ENCODE results near the gene KIF21B.
"Not testable (repeated sequence)": the region's sequence is repeated elsewhere in the genome, so short reads cannot be mapped to it uniquely, and the experiment has no call there.

Gene KIF21B

DNA sequence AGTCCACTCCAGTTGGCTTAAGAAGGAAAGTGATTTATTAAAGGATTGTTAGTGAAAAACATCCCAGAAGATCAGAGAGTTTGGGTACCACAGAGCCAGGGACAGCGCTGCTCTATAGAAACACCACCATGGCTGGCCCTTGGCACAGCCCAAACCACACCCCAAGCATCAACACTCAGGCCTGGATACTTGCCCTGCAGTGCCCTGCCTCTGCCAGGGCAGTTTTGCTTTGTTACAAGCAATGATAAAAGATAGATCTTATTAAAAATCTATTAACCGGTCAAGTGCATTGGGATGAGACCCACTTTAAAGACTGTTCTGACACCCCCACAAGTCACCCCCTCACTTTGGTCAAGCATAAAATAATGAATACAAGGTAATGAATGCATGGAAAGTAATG is 56.6 kb downstream of the KIF21B start:
- 88 to 97% methylated on average over 1 to 2 of the region's 2 CpGs for WGBS, 2 experiments
- no peaks in the 10 kb centered on the region for H3K27me3 ChIP-seq (ENCODE audit: control insufficient read depth, insufficient read depth, low read length, poor library complexity, severe bottlenecking)

DNA sequence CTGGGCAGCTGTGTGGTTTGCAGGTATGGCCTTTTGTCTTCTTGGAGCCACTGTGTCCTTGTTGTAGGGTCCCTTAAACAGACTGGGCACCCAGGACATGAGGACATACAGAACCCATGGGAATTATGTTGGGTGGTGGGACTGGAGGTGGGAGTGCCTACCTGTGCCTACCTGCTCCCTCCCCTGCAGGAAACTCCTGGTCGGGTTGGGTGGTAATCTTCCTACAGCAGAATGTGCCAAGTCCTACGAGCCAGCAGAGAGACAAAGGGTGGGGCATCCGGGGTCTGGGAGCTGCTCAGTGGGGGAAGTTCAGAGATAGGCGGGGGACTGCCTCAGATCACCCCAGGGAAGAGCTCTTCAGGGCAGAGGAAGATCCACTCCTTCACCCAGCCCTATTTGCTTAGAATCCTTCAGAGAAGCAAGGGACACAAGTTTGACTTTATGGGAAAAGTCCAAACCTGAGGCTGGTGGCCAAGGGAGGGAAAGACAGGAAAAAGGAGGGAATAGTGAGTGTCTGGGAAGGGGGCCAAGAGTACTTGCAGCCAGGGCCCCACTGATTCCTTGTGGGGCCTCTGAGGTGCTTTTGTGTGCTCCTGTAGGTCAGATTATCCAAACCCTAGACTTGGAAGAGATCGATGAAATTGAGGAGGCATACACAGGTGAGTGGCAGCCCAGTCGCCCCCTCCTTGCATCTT is 58.3 kb downstream of the KIF21B start:
- no peaks in the 10 kb centered on the region for H3K4me1 ChIP-seq (ENCODE audit: control insufficient read depth, insufficient read depth, low read length)
- H3K9me3 ChIP-seq (ENCODE audit: control insufficient read depth, low read length): no peaks in the 10 kb centered on the region

More for the DNA sequence above, 56.6 kb downstream of the KIF21B start:
- no peaks in the 10 kb centered on the region for H3K4me1 ChIP-seq (ENCODE audit: control insufficient read depth, insufficient read depth, low read length)
- H3K27ac ChIP-seq (ENCODE audit: insufficient read depth, low read depth, low read length, poor library complexity, severe bottlenecking): no peak overlapping the region
- H3K9me3 ChIP-seq (ENCODE audit: control insufficient read depth, low read length): no peaks in the 10 kb centered on the region
- H3K36me3 ChIP-seq (ENCODE audit: control insufficient read depth, insufficient read depth, low read length): no peaks in the 10 kb centered on the region
- no peak overlapping the region for H3K4me3 ChIP-seq (ENCODE audit: insufficient read depth, low read depth, low read length)

DNA sequence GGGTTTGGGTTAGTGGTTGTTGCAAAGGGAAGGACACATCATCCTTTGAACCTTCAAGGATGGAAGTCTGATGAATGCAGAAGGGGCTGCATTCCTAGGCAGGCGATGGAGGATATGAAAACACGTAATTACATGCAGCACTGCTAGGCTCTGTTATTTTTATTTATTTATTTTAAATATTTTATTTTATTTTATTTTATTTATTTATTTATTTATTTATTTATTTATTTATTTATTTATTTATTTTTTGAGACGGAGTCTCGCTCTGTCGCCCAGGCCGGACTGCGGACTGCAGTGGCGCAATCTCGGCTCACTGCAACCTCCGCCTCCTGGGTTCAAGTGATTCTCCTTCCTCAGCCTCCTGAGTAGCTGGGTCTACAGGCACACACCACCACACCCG is 59.6 kb downstream of the KIF21B start:
- H3K9me3 ChIP-seq (ENCODE audit: control insufficient read depth, low read length); H3K27ac ChIP-seq (ENCODE audit: insufficient read depth, low read depth, low read length, poor library complexity, severe bottlenecking); H3K4me1 ChIP-seq (ENCODE audit: control insufficient read depth, insufficient read depth, low read length); H3K4me3 ChIP-seq (ENCODE audit: insufficient read depth, low read depth, low read length); H3K27me3 ChIP-seq (ENCODE audit: control insufficient read depth, insufficient read depth, low read length, poor library complexity, severe bottlenecking); H3K36me3 ChIP-seq (ENCODE audit: control insufficient read depth, insufficient read depth, low read length): not testable (repeated sequence)
- 81 to 83% methylated on average over 10 to 11 of the region's 11 CpGs for WGBS, 2 experiments

More for the DNA sequence above, 58.3 kb downstream of the KIF21B start:
- 80 to 81% methylated on average over 6 of the region's 6 CpGs for WGBS, 2 experiments
- H3K4me3 ChIP-seq (ENCODE audit: insufficient read depth, low read depth, low read length): no peak overlapping the region
- no peaks in the 10 kb centered on the region for H3K36me3 ChIP-seq (ENCODE audit: control insufficient read depth, insufficient read depth, low read length)
- H3K27ac ChIP-seq (ENCODE audit: insufficient read depth, low read depth, low read length, poor library complexity, severe bottlenecking): no peak overlapping the region
- H3K27me3 ChIP-seq (ENCODE audit: control insufficient read depth, insufficient read depth, low read length, poor library complexity, severe bottlenecking): no peaks in the 10 kb centered on the region

DNA sequence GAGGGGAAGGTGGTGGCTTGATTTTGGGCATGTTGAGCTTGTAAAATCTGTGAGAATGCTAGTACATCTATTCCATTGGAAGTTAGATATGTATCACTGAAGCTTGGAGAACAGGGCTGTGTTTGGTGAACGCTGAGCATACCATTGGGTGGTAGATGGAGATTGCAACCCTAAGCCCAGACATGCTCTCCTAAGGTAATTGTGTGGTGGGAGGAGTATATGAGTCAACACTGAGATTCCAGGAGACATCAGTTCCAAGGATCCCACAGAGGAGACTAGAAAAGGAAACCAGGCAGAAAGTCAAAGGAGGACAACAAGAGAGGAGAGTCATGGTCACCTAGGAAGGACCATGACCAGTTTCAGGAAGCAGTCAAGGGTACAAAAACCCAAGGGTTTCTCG is 60.4 kb downstream of the KIF21B start:
- no peak overlapping the region for H3K27ac ChIP-seq (ENCODE audit: insufficient read depth, low read depth, low read length, poor library complexity, severe bottlenecking)
- H3K36me3 ChIP-seq (ENCODE audit: control insufficient read depth, insufficient read depth, low read length): no peaks in the 10 kb centered on the region
- H3K4me1 ChIP-seq (ENCODE audit: control insufficient read depth, insufficient read depth, low read length): peaks cover 3% of the 10 kb centered on the region
- no peaks in the 10 kb centered on the region for H3K9me3 ChIP-seq (ENCODE audit: control insufficient read depth, low read length)
- 95 to 97% methylated on average over 2 of the region's 2 CpGs for WGBS, 2 experiments
- no peaks in the 10 kb centered on the region for H3K27me3 ChIP-seq (ENCODE audit: control insufficient read depth, insufficient read depth, low read length, poor library complexity, severe bottlenecking)
- no peak overlapping the region for H3K4me3 ChIP-seq (ENCODE audit: insufficient read depth, low read depth, low read length)

DNA sequence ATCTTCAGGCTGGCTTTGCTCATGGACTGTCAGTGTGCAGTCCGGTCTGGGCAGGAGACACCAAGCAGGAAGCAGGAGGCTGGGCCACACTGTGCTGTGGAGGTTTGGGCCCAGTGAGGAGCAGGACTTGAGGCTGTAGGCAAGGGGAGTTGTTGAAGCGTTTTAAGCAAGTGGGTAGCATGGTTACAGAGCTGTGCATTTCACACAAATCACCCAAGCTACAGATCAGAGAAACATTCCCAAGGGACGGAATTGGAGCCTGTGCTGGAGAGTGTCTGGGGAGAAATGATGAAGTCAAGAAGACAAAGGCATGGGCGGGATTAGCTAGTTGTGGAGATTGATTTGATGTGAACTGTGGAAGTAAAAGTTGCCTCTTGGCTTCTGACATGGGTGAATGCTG is 60.9 kb downstream of the KIF21B start:
- H3K4me1 ChIP-seq (ENCODE audit: control insufficient read depth, insufficient read depth, low read length): peaks cover 3% of the 10 kb centered on the region
- H3K36me3 ChIP-seq (ENCODE audit: control insufficient read depth, insufficient read depth, low read length): no peaks in the 10 kb centered on the region
- H3K27ac ChIP-seq (ENCODE audit: insufficient read depth, low read depth, low read length, poor library complexity, severe bottlenecking): no peak overlapping the region
- H3K4me3 ChIP-seq (ENCODE audit: insufficient read depth, low read depth, low read length): no peak overlapping the region
- no peaks in the 10 kb centered on the region for H3K27me3 ChIP-seq (ENCODE audit: control insufficient read depth, insufficient read depth, low read length, poor library complexity, severe bottlenecking)
- no peaks in the 10 kb centered on the region for H3K9me3 ChIP-seq (ENCODE audit: control insufficient read depth, low read length)
- WGBS, 2 experiments: 91 to 96% methylated on average over 3 to 4 of the region's 4 CpGs

DNA sequence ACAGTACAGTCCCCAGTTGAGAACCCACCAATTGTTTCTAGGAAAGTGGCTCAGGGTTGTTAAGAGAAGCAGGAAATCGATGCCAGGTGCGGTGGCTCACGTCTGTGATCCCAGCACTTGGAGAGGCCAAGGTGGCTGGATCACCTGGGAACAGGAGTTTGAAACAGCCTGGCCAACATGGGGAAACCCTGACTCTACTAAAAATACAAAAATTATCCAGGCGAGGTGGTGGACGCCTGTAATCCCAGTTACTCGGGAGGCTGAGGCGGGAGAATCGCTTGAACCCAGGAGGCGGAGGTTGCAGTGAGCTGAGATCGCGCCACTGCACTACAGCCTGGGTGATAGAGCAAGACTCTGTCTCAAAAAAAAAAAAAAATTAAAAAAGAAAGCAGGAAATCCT is 61.4 kb downstream of the KIF21B start:
- H3K27ac ChIP-seq (ENCODE audit: insufficient read depth, low read depth, low read length, poor library complexity, severe bottlenecking); H3K9me3 ChIP-seq (ENCODE audit: control insufficient read depth, low read length); H3K36me3 ChIP-seq (ENCODE audit: control insufficient read depth, insufficient read depth, low read length); H3K4me3 ChIP-seq (ENCODE audit: insufficient read depth, low read depth, low read length); H3K27me3 ChIP-seq (ENCODE audit: control insufficient read depth, insufficient read depth, low read length, poor library complexity, severe bottlenecking); H3K4me1 ChIP-seq (ENCODE audit: control insufficient read depth, insufficient read depth, low read length): not testable (repeated sequence)
- 93 to 95% methylated on average over 11 of the region's 11 CpGs for WGBS, 2 experiments

DNA sequence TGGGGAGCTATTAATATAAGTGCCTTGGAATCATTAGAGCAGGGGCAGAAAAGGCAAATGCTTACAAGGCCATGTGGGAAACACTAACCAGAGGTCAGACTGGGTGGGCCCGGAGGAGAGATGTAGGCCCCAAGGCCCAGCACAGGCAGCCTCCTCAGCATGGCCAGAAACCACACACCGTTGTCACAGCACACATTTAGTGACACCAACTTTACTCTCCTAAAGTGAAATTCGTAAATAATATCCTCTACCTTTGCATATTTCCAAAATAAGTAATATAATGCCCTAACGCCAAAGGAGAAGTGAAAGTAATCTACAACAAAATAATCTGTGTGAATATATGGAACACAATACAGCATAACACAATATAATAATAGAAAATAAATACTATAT is 62.6 kb downstream of the KIF21B start:
- WGBS, 2 experiments: 90 to 96% methylated on average over 3 of the region's 4 CpGs
- no peak overlapping the region for H3K27ac ChIP-seq (ENCODE audit: insufficient read depth, low read depth, low read length, poor library complexity, severe bottlenecking)
- no peak overlapping the region for H3K4me3 ChIP-seq (ENCODE audit: insufficient read depth, low read depth, low read length)
- H3K4me1 ChIP-seq (ENCODE audit: control insufficient read depth, insufficient read depth, low read length): peaks cover 3% of the 10 kb centered on the region
- no peaks in the 10 kb centered on the region for H3K36me3 ChIP-seq (ENCODE audit: control insufficient read depth, insufficient read depth, low read length)
- no peaks in the 10 kb centered on the region for H3K9me3 ChIP-seq (ENCODE audit: control insufficient read depth, low read length)
- H3K27me3 ChIP-seq (ENCODE audit: control insufficient read depth, insufficient read depth, low read length, poor library complexity, severe bottlenecking): no peaks in the 10 kb centered on the region

DNA sequence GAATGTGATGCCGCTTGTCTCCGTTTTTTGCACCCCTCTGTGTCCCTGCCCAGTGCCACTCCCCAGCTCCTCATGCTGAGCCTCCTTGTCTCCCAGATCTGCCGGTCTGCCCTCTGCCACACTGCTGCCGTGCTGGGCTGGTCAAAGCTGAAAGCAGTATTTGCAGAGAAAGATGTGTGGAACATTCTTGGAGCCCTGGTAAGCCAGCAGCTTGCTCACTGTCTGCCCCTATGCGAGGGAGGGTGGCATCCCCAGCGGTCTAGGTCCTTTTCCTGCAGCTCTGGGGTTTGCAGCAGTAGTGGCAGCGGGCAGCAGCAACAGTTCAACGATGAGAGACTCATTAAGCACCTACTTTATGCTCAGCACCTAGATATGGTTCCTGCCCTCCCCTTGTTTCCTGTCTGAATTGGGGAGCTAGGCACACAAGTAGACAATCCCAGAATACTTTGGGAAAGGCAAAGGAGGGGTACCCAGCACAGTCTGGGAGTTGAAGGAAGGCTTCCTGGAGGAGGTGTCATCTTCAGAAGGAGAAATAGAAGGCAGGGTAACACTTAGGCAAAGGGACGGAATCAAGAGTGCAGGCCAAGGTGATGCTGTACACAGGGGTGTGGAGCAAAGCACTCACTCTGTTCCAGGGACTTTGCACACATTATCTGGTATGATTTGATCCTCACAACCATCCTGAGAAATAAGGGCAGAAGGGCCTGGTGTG is 63.1 kb downstream of the KIF21B start:
- no peaks in the 10 kb centered on the region for H3K36me3 ChIP-seq (ENCODE audit: control insufficient read depth, insufficient read depth, low read length)
- no peak overlapping the region for H3K27ac ChIP-seq (ENCODE audit: insufficient read depth, low read depth, low read length, poor library complexity, severe bottlenecking)
- peaks cover 3% of the 10 kb centered on the region for H3K4me1 ChIP-seq (ENCODE audit: control insufficient read depth, insufficient read depth, low read length)
- no peak overlapping the region for H3K4me3 ChIP-seq (ENCODE audit: insufficient read depth, low read depth, low read length)
- WGBS, 2 experiments: 77 to 78% methylated on average over 9 of the region's 9 CpGs
- no peaks in the 10 kb centered on the region for H3K9me3 ChIP-seq (ENCODE audit: control insufficient read depth, low read length)
- H3K27me3 ChIP-seq (ENCODE audit: control insufficient read depth, insufficient read depth, low read length, poor library complexity, severe bottlenecking): no peaks in the 10 kb centered on the region

DNA sequence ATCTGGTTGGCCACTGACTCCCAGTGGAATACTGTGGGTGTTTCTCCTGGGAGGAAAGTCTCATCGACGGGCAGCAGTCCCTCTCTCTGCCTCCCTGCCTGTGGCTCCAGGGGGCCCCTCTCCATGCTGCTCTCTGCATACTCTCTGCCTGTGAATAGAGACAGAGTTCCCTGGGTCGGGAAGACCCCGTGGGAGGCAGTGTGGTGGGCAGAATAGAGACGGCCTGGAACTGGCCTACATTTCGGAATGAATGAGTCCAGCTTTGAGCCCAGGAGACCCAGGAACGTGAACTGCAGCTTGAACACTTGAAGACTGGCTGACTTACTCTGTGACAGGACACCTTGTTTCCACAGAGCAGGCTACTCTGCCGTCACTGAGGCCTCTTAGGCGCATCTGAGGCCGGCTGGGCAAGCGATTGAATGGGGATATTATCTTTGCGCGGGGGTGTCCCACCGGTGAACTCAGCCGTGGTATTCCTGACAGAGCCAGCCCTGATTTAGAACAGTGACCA is 64.0 kb downstream of the KIF21B start:
- H3K36me3 ChIP-seq (ENCODE audit: control insufficient read depth, insufficient read depth, low read length): no peaks in the 10 kb centered on the region
- no peaks in the 10 kb centered on the region for H3K27me3 ChIP-seq (ENCODE audit: control insufficient read depth, insufficient read depth, low read length, poor library complexity, severe bottlenecking)
- no peak overlapping the region for H3K27ac ChIP-seq (ENCODE audit: insufficient read depth, low read depth, low read length, poor library complexity, severe bottlenecking)
- H3K9me3 ChIP-seq (ENCODE audit: control insufficient read depth, low read length): no peaks in the 10 kb centered on the region
- H3K4me3 ChIP-seq (ENCODE audit: insufficient read depth, low read depth, low read length): no peak overlapping the region
- H3K4me1 ChIP-seq (ENCODE audit: control insufficient read depth, insufficient read depth, low read length): peaks cover 3% of the 10 kb centered on the region
- WGBS, 2 experiments: 61 to 64% methylated on average over 15 of the region's 15 CpGs

DNA sequence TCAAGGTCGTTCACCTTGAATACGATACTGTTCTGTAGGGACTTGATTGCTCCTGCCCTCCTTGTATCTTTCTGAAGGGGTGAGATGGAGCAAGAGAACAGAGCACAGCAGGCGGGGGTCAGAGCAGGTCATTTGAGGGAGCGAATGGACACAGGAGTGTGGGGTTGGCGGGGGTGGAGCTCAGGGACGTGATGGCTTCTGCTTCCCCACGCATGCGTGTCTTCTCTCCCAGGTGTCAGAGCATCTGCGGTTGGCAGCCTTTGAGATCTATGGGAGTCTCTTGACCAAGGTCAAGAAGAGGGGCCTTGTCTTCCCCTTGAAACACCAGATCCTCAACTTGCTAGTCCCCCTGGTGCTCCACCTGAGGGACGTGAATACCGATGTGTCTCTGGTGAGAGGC is 64.9 kb downstream of the KIF21B start:
- WGBS, 2 experiments: 94% methylated on average over 11 of the region's 11 CpGs
- H3K4me3 ChIP-seq (ENCODE audit: insufficient read depth, low read depth, low read length): no peak overlapping the region
- no peaks in the 10 kb centered on the region for H3K27me3 ChIP-seq (ENCODE audit: control insufficient read depth, insufficient read depth, low read length, poor library complexity, severe bottlenecking)
- no peaks in the 10 kb centered on the region for H3K9me3 ChIP-seq (ENCODE audit: control insufficient read depth, low read length)
- H3K36me3 ChIP-seq (ENCODE audit: control insufficient read depth, insufficient read depth, low read length): no peaks in the 10 kb centered on the region
- peaks cover 3% of the 10 kb centered on the region for H3K4me1 ChIP-seq (ENCODE audit: control insufficient read depth, insufficient read depth, low read length)
- no peak overlapping the region for H3K27ac ChIP-seq (ENCODE audit: insufficient read depth, low read depth, low read length, poor library complexity, severe bottlenecking)

Data from ectodermal cell (in vitro differentiated cells).